T1000 (cell line): ENCODE measurements around the gene ARHGAP18.

Experiments
- DNase-seq: peaks from one replicate; lab custom pipeline; 2025; ENCODE audit warnings: mixed read lengths; lab: John Stamatoyannopoulos, UW

ARHGAP18 gene

GRCh38 chr6:129709769-129710449 is at the start of gene ARHGAP18:
Gene ARHGAP18 (minus strand): TSS chr6:129710177. CDS start chr6:129710136, 41 bp downstream.
- peak; percentile 68 for DNase-seq

GRCh38 chr6:129755787-129756186 is 45.8 kb upstream of the ARHGAP18 start:
- DNase-seq = no peak

- DNase-seq = no peak
Observed at GRCh38 chr6:129754750-129755149, 44.8 kb upstream of the ARHGAP18 start.

GRCh38 chr6:129753422-129753821 is 43.4 kb upstream of the ARHGAP18 start:
- DNase-seq = no peak

GRCh38 chr6:129751384-129751783 is 41.4 kb upstream of the ARHGAP18 start:
- no peak for DNase-seq

- no peak for DNase-seq
Observed at GRCh38 chr6:129750360-129750759, 40.4 kb upstream of the ARHGAP18 start.

DNA sequence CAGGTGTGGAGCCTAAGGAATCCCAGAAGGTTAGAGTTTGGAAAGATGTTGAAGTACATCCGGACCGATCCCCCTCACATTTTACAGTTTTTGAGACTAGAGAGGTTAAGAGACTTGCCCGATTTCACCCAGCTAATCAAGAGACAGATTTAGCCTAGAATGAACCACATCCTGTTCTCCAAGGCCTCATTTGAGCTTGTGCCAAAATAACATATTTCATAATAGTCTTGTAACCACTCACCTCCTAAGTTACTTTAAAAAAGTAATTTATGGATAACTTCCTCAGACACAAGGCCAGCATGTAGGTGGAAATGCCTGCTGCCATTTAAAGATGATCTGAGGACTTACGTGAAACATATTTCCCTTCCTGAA is 39.8 kb upstream of the ARHGAP18 start:
- DNase-seq = no peak

DNA sequence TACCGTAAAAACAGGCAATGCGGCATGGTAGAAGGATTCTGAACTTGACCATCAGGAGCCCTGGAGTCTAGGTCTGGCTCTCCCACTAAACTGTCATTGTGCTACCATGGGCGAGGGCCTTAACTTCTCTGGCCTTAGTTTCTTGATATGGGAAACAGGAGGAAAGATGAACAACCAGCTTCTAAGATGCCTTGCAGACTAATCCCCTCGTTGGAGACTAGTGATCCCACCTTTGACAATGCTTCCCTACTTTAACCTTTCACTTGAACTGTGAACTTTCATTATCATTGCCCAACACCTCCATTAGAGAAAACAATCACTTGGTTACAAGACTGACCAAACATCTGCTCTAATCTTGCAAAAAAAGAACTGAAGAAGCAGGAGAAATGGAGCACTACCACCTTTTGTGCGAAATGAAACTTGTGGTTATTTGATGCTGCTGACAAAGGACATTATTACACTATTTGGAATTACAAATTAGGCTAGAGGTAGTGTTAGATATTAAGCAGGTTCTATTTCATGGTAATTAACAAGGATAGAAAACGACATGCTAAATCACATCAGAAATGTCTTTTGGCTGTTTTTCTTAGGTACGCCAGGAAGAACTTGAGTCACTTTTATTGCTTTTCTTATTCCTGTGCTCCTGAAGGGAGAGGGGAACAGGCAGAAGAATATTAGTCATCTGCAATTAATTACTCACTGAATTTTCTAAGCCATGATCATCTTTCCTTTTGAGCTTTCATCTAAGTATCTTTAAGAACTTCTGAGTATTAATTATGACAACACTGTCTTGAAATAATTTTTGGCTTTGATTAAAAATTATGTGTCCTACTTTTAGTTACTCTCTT is 39.1 kb upstream of the ARHGAP18 start:
- DNase-seq = no peak

GRCh38 chr6:129748212-129748900 is 38.4 kb upstream of the ARHGAP18 start:
- DNase-seq = no peak

DNA sequence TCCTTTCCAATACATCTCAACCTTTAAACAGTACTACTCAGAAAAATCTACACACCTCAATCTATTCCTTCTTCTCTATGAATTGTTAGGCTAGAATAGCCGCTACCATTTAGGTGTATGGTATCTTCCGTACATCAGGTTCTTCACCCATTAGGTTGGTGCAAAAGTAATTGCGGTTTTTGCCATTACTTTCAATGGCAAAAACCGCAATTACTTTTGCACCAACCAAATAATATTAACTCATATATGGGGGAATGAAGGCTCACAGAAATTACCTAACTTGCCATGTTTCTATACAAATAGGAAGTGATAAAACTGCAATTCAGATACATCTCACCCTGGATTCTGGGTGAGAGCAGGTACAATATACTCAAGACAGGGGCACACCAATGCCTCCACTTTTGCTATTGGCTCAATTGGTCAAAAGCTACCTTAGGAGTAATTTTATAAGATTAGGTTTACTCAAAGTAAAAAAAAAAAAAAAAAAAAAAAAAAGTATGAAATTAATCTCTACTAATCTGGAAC is 37.7 kb upstream of the ARHGAP18 start:
- no peak for DNase-seq

GRCh38 chr6:129744880-129745237 is 34.9 kb upstream of the ARHGAP18 start:
- no peak for DNase-seq

DNA sequence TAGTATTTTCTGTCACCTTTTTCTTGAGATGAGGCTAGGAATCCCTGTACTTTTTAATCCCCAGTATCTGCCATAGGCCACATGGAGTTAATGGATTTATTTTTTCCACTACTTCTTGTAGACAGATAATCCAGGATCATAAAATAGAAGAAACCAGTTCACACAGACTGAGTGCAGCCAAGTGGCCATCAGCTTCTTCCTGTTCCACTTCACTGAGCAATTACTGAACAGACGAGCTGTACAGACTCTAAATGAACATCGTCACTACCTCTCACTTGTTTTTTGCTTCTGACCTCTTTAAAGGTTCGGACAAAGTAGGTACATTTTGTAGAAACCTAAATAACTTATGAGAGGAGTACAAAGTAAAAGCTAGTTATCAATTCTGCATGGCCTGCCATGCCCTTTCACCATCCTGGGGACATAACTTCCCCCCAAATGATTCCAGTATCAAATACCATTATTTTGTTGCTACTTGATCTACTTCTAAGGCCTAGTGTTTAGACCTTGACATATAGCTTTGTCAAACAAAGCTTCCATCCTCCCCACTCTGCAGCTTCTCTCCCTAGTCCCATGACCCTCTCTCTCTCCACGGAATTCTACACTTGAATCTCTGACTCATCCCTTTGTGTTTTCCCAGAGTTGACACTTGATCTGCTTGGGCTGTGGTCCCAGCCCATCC is 34.4 kb upstream of the ARHGAP18 start:
- no peak for DNase-seq

- no peak for DNase-seq
Observed at GRCh38 chr6:129740013-129740412, 30.0 kb upstream of the ARHGAP18 start.

- no peak for DNase-seq
Observed at GRCh38 chr6:129736105-129736504, 26.1 kb upstream of the ARHGAP18 start.

GRCh38 chr6:129733290-129733689 is 23.3 kb upstream of the ARHGAP18 start:
- DNase-seq = no peak

GRCh38 chr6:129732542-129732941 is 22.6 kb upstream of the ARHGAP18 start:
- DNase-seq = no peak

DNA sequence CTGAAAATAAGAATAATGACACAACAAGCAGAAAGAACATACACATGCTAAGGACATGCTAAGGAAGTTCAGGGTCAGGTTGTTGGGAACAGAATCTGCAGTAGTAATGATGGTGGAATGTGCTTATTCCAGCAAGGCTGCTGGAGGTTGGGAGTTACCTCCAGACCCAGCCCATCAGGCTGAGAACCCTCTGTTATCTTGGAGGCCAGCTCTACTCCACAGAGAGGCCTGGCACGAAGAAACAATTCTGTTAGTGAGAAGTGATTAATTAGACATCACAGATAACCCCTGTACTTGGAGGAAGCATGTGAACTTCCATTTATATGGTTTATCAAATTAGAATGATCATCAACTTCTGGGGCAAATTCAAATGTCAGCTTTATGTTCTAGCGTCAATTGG is 22.1 kb upstream of the ARHGAP18 start:
- DNase-seq = no peak

DNA sequence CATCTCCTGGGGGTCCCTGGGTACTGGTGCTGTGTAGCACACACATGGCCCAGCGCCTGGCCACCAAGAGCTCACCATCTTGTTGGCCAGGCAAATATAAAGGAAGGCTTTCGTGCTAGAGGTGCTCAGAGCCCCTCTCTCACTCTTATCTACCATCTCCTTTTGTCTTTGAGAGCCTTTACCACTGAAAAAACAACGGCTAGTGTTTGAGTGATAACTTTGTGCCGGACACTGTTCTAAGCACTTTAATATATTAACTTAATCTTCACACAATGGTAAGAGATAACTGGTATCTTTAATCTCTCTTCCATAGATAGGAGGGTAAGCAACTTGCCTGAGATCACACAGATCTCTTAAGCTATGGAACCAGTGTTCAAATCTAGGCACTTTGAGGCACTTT is 21.5 kb upstream of the ARHGAP18 start:
- DNase-seq = no peak

DNA sequence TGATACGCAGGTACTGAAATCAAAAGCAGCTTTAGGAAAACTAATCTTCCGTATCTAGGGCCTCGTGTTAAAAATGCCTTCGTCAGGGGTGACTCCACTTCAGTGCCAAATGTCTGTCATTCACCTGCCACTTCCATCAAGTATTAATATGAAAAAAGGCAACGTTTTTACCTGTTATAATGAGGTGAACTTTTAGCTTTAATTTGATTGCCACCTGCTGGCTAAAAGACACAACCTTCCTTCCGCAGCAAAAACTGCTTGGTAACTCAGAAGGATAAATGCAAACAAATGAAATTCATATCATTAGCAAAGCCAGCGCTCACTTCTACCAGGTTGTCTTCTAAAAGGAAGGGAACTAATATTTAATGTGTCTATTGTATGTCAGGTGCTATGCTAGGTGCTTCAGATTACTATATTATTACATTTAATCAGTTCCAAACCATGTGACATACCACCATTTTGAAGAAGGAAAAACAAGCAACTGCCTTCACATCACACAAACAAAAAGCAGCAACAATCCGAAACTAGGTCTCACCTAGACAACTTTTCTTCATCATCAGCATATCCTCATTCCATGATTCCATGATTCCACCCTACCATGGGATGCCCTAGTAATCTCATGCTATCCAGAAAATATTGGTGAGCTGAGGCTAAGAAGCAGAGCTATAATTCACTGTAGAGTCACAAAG is 20.6 kb upstream of the ARHGAP18 start:
- no peak for DNase-seq

DNA sequence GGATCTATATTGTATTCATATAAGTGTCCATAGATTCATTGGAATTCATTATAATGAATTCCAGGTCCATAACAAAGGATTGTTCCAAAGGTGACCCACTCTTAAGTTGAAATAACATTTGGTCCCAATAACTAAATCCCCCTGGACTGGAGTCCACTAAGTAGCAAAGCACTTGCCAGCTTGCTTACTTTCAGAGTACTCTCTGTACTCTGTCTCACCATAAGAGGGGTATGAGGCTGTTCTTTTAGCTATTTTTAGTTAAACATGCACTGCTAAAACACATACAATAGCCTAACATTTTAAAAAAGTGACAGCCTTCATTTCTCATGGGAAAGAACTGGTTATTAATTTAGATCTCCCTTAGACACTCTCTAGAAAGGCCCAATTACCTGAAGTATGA is 16.7 kb upstream of the ARHGAP18 start:
- DNase-seq = no peak

GRCh38 chr6:129725341-129725740 is 15.4 kb upstream of the ARHGAP18 start:
- no peak for DNase-seq

GRCh38 chr6:129719692-129720091 is 9.7 kb upstream of the ARHGAP18 start:
- DNase-seq = no peak
